Fibroblast of the aortic adventitia (primary cell): ENCODE measurements around the gene PRKAG2. TPM values are rescaled to one million over a fixed set of nuclear protein-coding genes. Genes with fewer than 3 reads are reported as not detected.

ENCODE experiments used
- DNase-seq: peaks from one replicate; pipeline ENCODE4 v3.0.0-alpha.2; 2010; ENCODE audit warnings: low read depth
- H3K4me3 ChIP-seq: 2 replicates; pipeline ENCODE4 v1.5.1; 2011; ENCODE audit warnings: low read depth, mild to moderate bottlenecking, control low read depth, low read length, moderate library complexity
- CTCF ChIP-seq: IDR thresholded peaks from 2 replicates; pipeline ENCODE4 v1.5.1; 2011; ENCODE audit warnings: mild to moderate bottlenecking, low read length, control low read depth, inconsistent platforms; ENCODE audit not compliant: insufficient read depth
- total RNA-seq: library from RNA; depleted of rRNA; stranded (reverse); fragments of >200 nt; gene quantifications from 2 replicates; pipeline ENCODE4 v1.2.3, GENCODE V29; 2012; ENCODE audit warnings: low replicate concordance

Gene PRKAG2
- total RNA-seq, 1 donor: 10.0 TPM

GRCh38 chr7:151632750-151633515 is 244.0 kb downstream of the PRKAG2 start:
- TF ChIP-seq CTCF: no peak
- DNase-seq: no peak
- H3K4me3 ChIP-seq: peak overlapping the region; percentile 86

GRCh38 chr7:151631953-151632749 is 244.8 kb downstream of the PRKAG2 start:
- peak overlapping the region; percentile 86 for H3K4me3 ChIP-seq
- TF ChIP-seq CTCF: peak; percentile 13
- DNase-seq: peak; percentile 57

- peak; percentile 7 for TF ChIP-seq CTCF
- no peak for DNase-seq
Observed at GRCh38 chr7:151631570-151631952, 245.4 kb downstream of the PRKAG2 start.

GRCh38 chr7:151630851-151631569 is 245.9 kb downstream of the PRKAG2 start:
- H3K4me3 ChIP-seq: peak overlapping the region; percentile 86
- no peak for TF ChIP-seq CTCF
- no peak for DNase-seq

More at GRCh38 chr7:151631570-151631952, 245.4 kb downstream of the PRKAG2 start:
- H3K4me3 ChIP-seq: peak overlapping the region; percentile 86

GRCh38 chr7:151630358-151630757 is 246.6 kb downstream of the PRKAG2 start:
- no peak overlapping the region for H3K4me3 ChIP-seq
- TF ChIP-seq CTCF: no peak
- DNase-seq: no peak

- no peak overlapping the region for H3K4me3 ChIP-seq
- no peak for DNase-seq
- no peak for TF ChIP-seq CTCF
Observed at GRCh38 chr7:151629713-151630272, 247.1 kb downstream of the PRKAG2 start.
